B cell (primary cell): ENCODE results near the gene RNF223. TPM values are rescaled to one million over a fixed set of nuclear protein-coding genes. Genes with fewer than 3 reads are reported as not detected.
A peak's percentile ranks its signal among the peaks of the same experiment; 100 is the strongest.

Experiments
- ATAC-seq: fragments of 200-7000 bp; cut with Tn5 transposase; one replicate; pipeline ENCODE4 v1.10.0; 2021; ENCODE audit warnings: low read depth, mild to moderate bottlenecking, moderate number of reproducible peaks, moderate library complexity
- CTCF ChIA-PET: fragments of 350-600 bp; sonication (Branson Sonifier 250); formaldehyde crosslinking; loops from one replicate; lab custom pipeline; 2021; ENCODE audit warnings: antibody characterized with exemption, inconsistent platforms; lab: Charles Lee
- POLR2A ChIA-PET: fragments of 350-600 bp; sonication (Branson Sonifier 250); formaldehyde crosslinking; loops from one replicate; lab custom pipeline; 2021; ENCODE audit warnings: antibody characterized with exemption; lab: Charles Lee
- DNase-seq: peaks from one replicate; pipeline ENCODE4 v3.0.0; 2013
- H2AFZ ChIP-seq: 2 replicates; pipeline ENCODE4 v1.6.1; 2012; ENCODE audit warnings: mild to moderate bottlenecking, low read depth, low read length; ENCODE audit not compliant: insufficient read depth, poor library complexity, severe bottlenecking
- H3K27ac ChIP-seq, 2 donors: 1 replicate in 1 of 2; 2 replicates in 1 of 2; pipeline ENCODE4 v1.5.1; 2012 to 2013; ENCODE audit warnings: low read length in 2 of 2, mild to moderate bottlenecking in 2 of 2, moderate library complexity in 1 of 2
- H3K27me3 ChIP-seq, 4 experiments: fragments of 200-600 bp in 1 of 4; sonication (generic) in 1 of 4; replicated peaks in 1 of 4; 1 replicate in 2 of 4; 2 replicates in 2 of 4; pipeline versions ENCODE4 v1.6.1 to v1.7.0; 2013 to 2016; ENCODE audit warnings: low read length in 3 of 4, mild to moderate bottlenecking in 2 of 4, mixed read lengths in 1 of 4, moderate library complexity in 1 of 4; ENCODE audit not compliant: insufficient read depth in 4 of 4, control insufficient read depth in 3 of 4; ENCODE audit errors: control extremely low read depth in 1 of 4
- H3K36me3 ChIP-seq, 2 experiments: replicated peaks in 1 of 2; 1 replicate in 1 of 2; 2 replicates in 1 of 2; pipeline versions ENCODE4 v1.6.1 to v1.7.1; 2013; ENCODE audit warnings: low read length in 1 of 2; ENCODE audit not compliant: insufficient read depth in 2 of 2, control insufficient read depth in 1 of 2; ENCODE audit errors: control extremely low read depth in 1 of 2, extremely low read depth in 1 of 2
- H3K4me1 ChIP-seq, 2 donors: fragments of 200-600 bp in 1 of 2; sonication (generic) in 1 of 2; 1 replicate in 1 of 2; 2 replicates in 1 of 2; pipeline versions ENCODE4 v1.5.1 to v1.6.1; 2013 to 2017; ENCODE audit warnings: low read length in 2 of 2; ENCODE audit not compliant: control insufficient read depth in 2 of 2, insufficient read depth in 2 of 2
- H3K4me2 ChIP-seq: replicated peaks from 2 replicates; pipeline ENCODE3; 2012; ENCODE audit warnings: mild to moderate bottlenecking, low read depth, low read length; ENCODE audit not compliant: poor library complexity, severe bottlenecking
- H3K4me3 ChIP-seq, 5 experiments: fragments of 200-600 bp in 1 of 5; sonication (generic) in 1 of 5; 1 replicate in 3 of 5; 2 replicates in 2 of 5; pipeline versions ENCODE4 v1.5.1 to v1.7.0; 2011 to 2016; ENCODE audit warnings: low read length in 4 of 5, mild to moderate bottlenecking in 4 of 5, low read depth in 2 of 5, control low read depth in 1 of 5, moderate library complexity in 1 of 5; ENCODE audit not compliant: insufficient read depth in 1 of 5; ENCODE audit errors: control extremely low read depth in 1 of 5, extremely low read depth in 1 of 5
- H3K79me2 ChIP-seq: fragments of 200-600 bp; sonication (generic); one replicate; pipeline ENCODE4 v1.6.0; 2016; ENCODE audit warnings: low read length; ENCODE audit not compliant: control insufficient read depth, insufficient read depth
- H3K9ac ChIP-seq: fragments of 200-600 bp; sonication (generic); 2 replicates; pipeline ENCODE4 v1.6.1; 2017; ENCODE audit warnings: mild to moderate bottlenecking, low read length, moderate library complexity
- H3K9me3 ChIP-seq, 3 donors: one replicate each; pipeline versions ENCODE4 v1.6.1 to v1.7.1; 2013; ENCODE audit warnings: low read length in 2 of 3; ENCODE audit not compliant: control insufficient read depth in 2 of 3, insufficient read depth in 1 of 3; ENCODE audit errors: control extremely low read depth in 1 of 3
- H4K20me1 ChIP-seq: 2 replicates; pipeline ENCODE4 v1.6.0; 2012; ENCODE audit warnings: mild to moderate bottlenecking, low read length; ENCODE audit not compliant: insufficient read depth, control insufficient read depth, poor library complexity, severe bottlenecking
- H3K27ac Mint-ChIP-seq: one replicate; pipeline ENCODE4 v1.8.0; 2021; ENCODE audit warnings: mixed read lengths
- H3K27me3 Mint-ChIP-seq: one replicate; pipeline ENCODE4 v1.8.0; 2021; ENCODE audit warnings: mixed read lengths
- H3K4me1 Mint-ChIP-seq: one replicate; pipeline ENCODE4 v1.8.0; 2021; ENCODE audit warnings: mixed read lengths
- H3K4me3 Mint-ChIP-seq: one replicate; pipeline ENCODE4 v1.8.0; 2021; ENCODE audit warnings: mixed read lengths
- H3K9me3 Mint-ChIP-seq: one replicate; pipeline ENCODE4 v1.8.0; 2022; ENCODE audit warnings: mixed read lengths; ENCODE audit not compliant: insufficient read depth
- CTCF ChIP-seq: fragments of 200-600 bp; IDR thresholded peaks from one replicate; pipeline ENCODE4 v1.8.0; 2022; ENCODE audit warnings: antibody characterized with exemption, mild to moderate bottlenecking
- EZH2 ChIP-seq: IDR thresholded peaks from 2 replicates; pipeline ENCODE4 v1.6.1; 2012; ENCODE audit warnings: borderline replicate concordance, low read depth, mild to moderate bottlenecking, moderate library complexity, low read length; ENCODE audit not compliant: insufficient read depth, poor library complexity, severe bottlenecking
- WGBS: methylation state at CpG from one replicate; pipeline ENCODE4 v1.1.5; 2013; ENCODE audit warnings: missing lambda C conversion rate; ENCODE audit not compliant: insufficient coverage; 5-methylcytosine and 5-hydroxymethylcytosine counted together
- intact Hi-C: fragments of 100-400 bp; cut with micrococcal nuclease; formaldehyde crosslinking; loops from one replicate; pipeline ENCODE4 v1.10.0; 2022
- polyA plus RNA-seq: library from polyadenylated mRNA; depleted of rRNA; stranded (reverse); fragments of >200 nt; gene quantifications from 2 replicates; pipeline ENCODE4 v1.2.3, GENCODE V29; 2012
- total RNA-seq, 2 donors: library from RNA; stranded (reverse); fragments of 120-200 nt in 1 of 2; gene quantifications; 1 replicate in 1 of 2; 2 replicates in 1 of 2; pipeline versions ENCODE4 v1.2.3 to v1.2.4, GENCODE V29; 2013 to 2022

Gene RNF223
- total and polyA plus RNA-seq, 2 donors (not counting 1 experiment from before 2014, with no cell fraction given) = not detected

GRCh38 chr1:1080951-1081310, 6.8 kb upstream of the RNF223 start:
- H3K9me3 ChIP-seq = peaks cover 0 to 4% (median 0%) of the 10 kb centered on the region in 3 donors
- intact Hi-C loops = no loop called here
- ChIA-PET CTCF (no interaction called here), POLR2A (interaction anchor here (0.6 kb wide), 1 partner anchor 36 kb away, joined by 3 read pairs; no protein-coding TSS in a partner anchor)
- WGBS = 65% methylated on average over 9 of the region's 9 CpGs
- DNase-seq (peak; percentile 19), ATAC-seq (no peak)
- H3K4me3 ChIP-seq = no peak overlapping the region
- H3K4me1 Mint-ChIP-seq = peaks cover 5% of the 10 kb centered on the region
- H3K27ac Mint-ChIP-seq = no peak overlapping the region
- no peaks in the 10 kb centered on the region for H4K20me1 ChIP-seq
- no peaks in the 10 kb centered on the region for H3K36me3 ChIP-seq
- peaks cover 11 to 14% of the 10 kb centered on the region in 2 donors for H3K4me1 ChIP-seq
- no peak overlapping the region for H2AFZ ChIP-seq
- no peak overlapping the region for H3K4me2 ChIP-seq
- H3K79me2 ChIP-seq = no peaks in the 10 kb centered on the region
- H3K27me3 Mint-ChIP-seq = no peaks in the 10 kb centered on the region
- H3K9ac ChIP-seq = no peak overlapping the region
- H3K27me3 ChIP-seq = peaks cover 0 to 12% (median 4%) of the 10 kb centered on the region in 4 experiments
- TF ChIP-seq CTCF (no peak), EZH2 (no peak)
- H3K4me3 Mint-ChIP-seq = no peak overlapping the region
- no peaks in the 10 kb centered on the region for H3K9me3 Mint-ChIP-seq
- no peak overlapping the region for H3K27ac ChIP-seq

- Mint-ChIP-seq H3K4me3 (no peak overlapping the region), H3K9me3 (no peaks in the 10 kb centered on the region), H3K4me1 (peaks cover 5% of the 10 kb centered on the region), H3K27ac (no peak overlapping the region), H3K27me3 (no peaks in the 10 kb centered on the region)
- no peak for DNase-seq
- peaks cover 0 to 16% (median 4%) of the 10 kb centered on the region in 4 experiments for H3K27me3 ChIP-seq
- no peaks in the 10 kb centered on the region for H4K20me1 ChIP-seq
- H3K36me3 ChIP-seq = no peaks in the 10 kb centered on the region
- H3K4me1 ChIP-seq = peaks cover 11 to 14% of the 10 kb centered on the region in 2 donors
- H2AFZ ChIP-seq = peak overlapping the region; percentile 80
- H3K79me2 ChIP-seq = no peaks in the 10 kb centered on the region
- peak overlapping the region; percentile 54 for H3K9ac ChIP-seq
- ChIA-PET CTCF (interaction anchor here (1.5 kb wide), 1 partner anchor 61 kb away, joined by 5 read pairs; the partner anchor contains the start of gene AGRN), POLR2A (interaction anchor here (0.7 to 1.1 kb wide), 2 partner anchors 37 to 126 kb away, joined by 4 read pairs; partner anchors contain the start of gene TNFRSF18)
- ATAC-seq = peak; percentile 71
- peak overlapping the region in 3 of 5 experiments; percentile 25 to 51 (median 27) for H3K4me3 ChIP-seq
- H3K4me2 ChIP-seq = peak overlapping the region; percentile 89
- 5% methylated on average over 12 of the region's 23 CpGs for WGBS
- H3K27ac ChIP-seq = no peak overlapping the region
- TF ChIP-seq EZH2 (no peak), CTCF (no peak)
- H3K9me3 ChIP-seq = peaks cover 0 to 4% (median 0%) of the 10 kb centered on the region in 3 donors
- intact Hi-C loops = no loop called here
These were observed 6.1 kb upstream of the RNF223 start for GRCh38 chr1:1080122-1080757.
